HCT116 (cell line): ENCODE measurements around the gene TFF1. TPM values are rescaled to one million over a fixed set of nuclear protein-coding genes. Genes with fewer than 3 reads are reported as not detected.

ENCODE experiments used
- ATAC-seq: fragments of 200-7000 bp; cut with Tn5 transposase; 2 replicates; pipeline ENCODE4 v1.9.1; 2020; ENCODE audit warnings: mild to moderate bottlenecking, moderate library complexity
- BruUV-seq: library from RNA; stranded (reverse); fragments of 400-500 nt; replicated peaks from 2 replicates; lab custom pipeline; 2021; lab: Mats Ljungman, UMichigan
- CTCF ChIA-PET: fragments of 300-600 bp; sonication (Branson Sonifier 250); formaldehyde crosslinking; loops from one replicate; lab custom pipeline; 2021; ENCODE audit warnings: antibody characterized with exemption; lab: Charles Lee
- POLR2A ChIA-PET: fragments of 300-600, 350-600 bp; sonication (Branson Sonifier 250); formaldehyde crosslinking; loops from one replicate; lab custom pipeline; 2021; ENCODE audit warnings: antibody characterized with exemption; lab: Charles Lee
- RAD21 ChIA-PET, 2 experiments: fragments of 300-600 bp; sonication (Branson Sonifier 250); formaldehyde crosslinking; loops; one replicate each; lab custom pipeline; 2023; ENCODE audit warnings: low total read pairs in 2 of 2; ENCODE audit not compliant: uncharacterized antibody in 2 of 2, unreplicated experiment in 2 of 2, low non-redundant PET in 1 of 2; lab: Charles Lee
- DNase-seq: peaks from one replicate; pipeline ENCODE4 v3.0.0-alpha.2; 2010; ENCODE audit warnings: low read depth, low spot score
- H2AFZ ChIP-seq: fragments of 200-600 bp; shearing (Covaris generic), sonication (generic); 2 replicates; pipeline ENCODE4 v1.6.1; 2017; ENCODE audit warnings: low read depth, mixed run types, mixed read lengths, antibody characterized with exemption, low read length; ENCODE audit not compliant: poor library complexity, severe bottlenecking
- H3K27ac ChIP-seq: 2 replicates; pipeline ENCODE4 v1.5.1; 2012; ENCODE audit warnings: low read depth, low read length
- H3K27me3 ChIP-seq: fragments of 200-600 bp; sonication (generic); 2 replicates; pipeline ENCODE4 v1.6.1; 2016; ENCODE audit warnings: mixed run types, low read length, mixed read lengths; ENCODE audit not compliant: insufficient read depth
- H3K36me3 ChIP-seq, 2 experiments: fragments of 200-500 bp in 1 of 2; fragments of 200-600 bp in 1 of 2; sonication (Bioruptor generic) in 1 of 2; sonication (generic) in 1 of 2; 2 replicates each; pipeline versions ENCODE4 v1.5.1 to v1.6.1; 2014 to 2016; ENCODE audit warnings: low read length in 2 of 2, inconsistent platforms in 1 of 2, mixed read lengths in 1 of 2, mixed run types in 1 of 2; ENCODE audit not compliant: insufficient read depth in 2 of 2, control insufficient read depth in 1 of 2
- H3K4me1 ChIP-seq, 2 experiments: fragments of 200-600 bp in 1 of 2; sonication (generic) in 1 of 2; 2 replicates each; pipeline versions ENCODE4 v1.5.1 to v1.6.1; 2012 to 2017; ENCODE audit warnings: low read length in 2 of 2, inconsistent platforms in 1 of 2, mild to moderate bottlenecking in 1 of 2, mixed read lengths in 1 of 2, mixed run types in 1 of 2, moderate library complexity in 1 of 2; ENCODE audit not compliant: insufficient read depth in 2 of 2, control insufficient read depth in 1 of 2
- H3K4me2 ChIP-seq: fragments of 200-600 bp; sonication (generic); 2 replicates; pipeline ENCODE4 v1.6.1; 2017; ENCODE audit warnings: mixed run types, low read length, mixed read lengths
- H3K4me3 ChIP-seq, 2 experiments: fragments of 200-600 bp in 1 of 2; sonication (generic) in 1 of 2; replicated peaks in 1 of 2; 2 replicates each; pipeline ENCODE4 v1.5.1; 2011 to 2016; ENCODE audit warnings: low read length in 2 of 2, control low read depth in 1 of 2, low read depth in 1 of 2, mild to moderate bottlenecking in 1 of 2, mixed read lengths in 1 of 2, mixed run types in 1 of 2
- H3K79me2 ChIP-seq: fragments of 200-600 bp; sonication (generic); 2 replicates; pipeline ENCODE4 v1.6.1; 2017; ENCODE audit warnings: mild to moderate bottlenecking, mixed run types, low read length, moderate library complexity, mixed read lengths; ENCODE audit not compliant: insufficient read depth
- H3K9ac ChIP-seq: fragments of 200-600 bp; sonication (generic); 2 replicates; pipeline ENCODE4 v1.6.1; 2016; ENCODE audit warnings: low read length, mixed read lengths
- H3K9me2 ChIP-seq: fragments of 200-600 bp; sonication (generic), shearing (Covaris generic); 2 replicates; pipeline ENCODE4 v1.6.1; 2017; ENCODE audit warnings: mixed run types, mild to moderate bottlenecking, moderate library complexity; ENCODE audit not compliant: insufficient read depth
- H3K9me3 ChIP-seq, 2 experiments: fragments of 200-500 bp in 1 of 2; fragments of 200-600 bp in 1 of 2; sonication (Bioruptor generic) in 1 of 2; sonication (generic) in 1 of 2; 2 replicates each; pipeline ENCODE4 v1.6.1; 2014 to 2017; ENCODE audit warnings: low read length in 2 of 2, mixed read lengths in 2 of 2, inconsistent platforms in 1 of 2, low read depth in 1 of 2, mild to moderate bottlenecking in 1 of 2, mixed run types in 1 of 2, moderate library complexity in 1 of 2; ENCODE audit not compliant: control insufficient read depth in 1 of 2, insufficient read depth in 1 of 2
- H4K20me1 ChIP-seq: fragments of 200-600 bp; sonication (generic), shearing (Covaris generic); 2 replicates; pipeline ENCODE4 v1.6.1; 2017; ENCODE audit warnings: mixed run types, mild to moderate bottlenecking, moderate library complexity; ENCODE audit not compliant: insufficient read depth
- CBX3 ChIP-seq: IDR thresholded peaks from 2 replicates; pipeline ENCODE4 v1.6.1; 2012; ENCODE audit warnings: low read depth
- EGR1 ChIP-seq: IDR thresholded peaks from 2 replicates; pipeline ENCODE4 v1.6.1; 2012; ENCODE audit warnings: low read depth
- EZH2 ChIP-seq: fragments of 200-600 bp; sonication (generic); IDR thresholded peaks from 2 replicates; pipeline ENCODE4 v1.6.1; 2017; ENCODE audit warnings: antibody characterized with exemption, mixed run types
- SRF ChIP-seq: IDR thresholded peaks from 2 replicates; pipeline ENCODE4 v1.6.1; 2012; ENCODE audit warnings: low read depth
- YY1 ChIP-seq: IDR thresholded peaks from 2 replicates; pipeline ENCODE4 v1.6.1; 2011; ENCODE audit warnings: low read length, low read depth, moderate library complexity, mild to moderate bottlenecking; ENCODE audit not compliant: insufficient replicate concordance; ENCODE audit errors: extremely low read depth
- ZFX ChIP-seq: fragments of 450-650 bp; IDR thresholded peaks from 2 replicates; pipeline ENCODE4 v1.6.1; 2017
- intact Hi-C: fragments of 100-400 bp; cut with micrococcal nuclease; formaldehyde crosslinking; loops from 2 replicates; pipeline ENCODE4 v1.10.0; 2022
- total RNA-seq: library from RNA; stranded (reverse); gene quantifications from one replicate; pipeline ENCODE4 v1.2.1, GENCODE V29; 2021; ENCODE audit not compliant: unreplicated experiment
- TF ChIP-seq, protein P1 (sequence below), 3 experiments: fragments of 200-600 bp in 1 of 3; sonication (generic) in 1 of 3; IDR thresholded peaks in 2 of 3; conservative IDR thresholded peaks in 1 of 3; 2 replicates each; pipeline ENCODE4 v1.5.1; 2012 to 2017; ENCODE audit warnings: low read depth in 2 of 3, low read length in 2 of 3, antibody characterized with exemption in 1 of 3, borderline replicate concordance in 1 of 3, control low read depth in 1 of 3, mild to moderate bottlenecking in 1 of 3, mixed read lengths in 1 of 3, mixed run types in 1 of 3, moderate library complexity in 1 of 3; ENCODE audit not compliant: insufficient read depth in 1 of 3
- TF ChIP-seq, protein P2 (sequence below): IDR thresholded peaks from 2 replicates; pipeline ENCODE4 v1.6.1; 2012

Gene TFF1
- total RNA-seq, 1 experiment from 2014 or later, result 0.61 TPM

DNA sequence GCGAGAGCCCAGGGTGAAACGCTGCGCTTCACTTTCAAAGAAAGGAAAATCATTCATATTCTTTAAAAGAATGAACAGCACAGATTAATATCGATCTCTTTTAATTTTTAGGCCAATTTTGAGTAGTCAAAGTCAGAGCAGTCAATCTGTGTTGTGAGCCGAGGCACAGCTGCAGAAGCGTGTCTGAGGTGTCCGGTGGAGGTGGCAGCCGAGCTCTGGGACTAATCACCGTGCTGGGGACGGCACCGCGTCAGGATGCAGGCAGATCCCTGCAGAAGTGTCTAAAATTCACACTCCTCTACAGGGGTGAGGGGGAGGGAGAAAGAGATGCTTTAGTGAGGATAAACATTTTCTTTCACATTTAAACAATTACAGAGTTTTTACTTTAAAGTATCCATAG is 4.1 kb downstream of the TFF1 start (continued):
- no peak for TF ChIP-seq ZFX
- TF ChIP-seq, protein P1, sequence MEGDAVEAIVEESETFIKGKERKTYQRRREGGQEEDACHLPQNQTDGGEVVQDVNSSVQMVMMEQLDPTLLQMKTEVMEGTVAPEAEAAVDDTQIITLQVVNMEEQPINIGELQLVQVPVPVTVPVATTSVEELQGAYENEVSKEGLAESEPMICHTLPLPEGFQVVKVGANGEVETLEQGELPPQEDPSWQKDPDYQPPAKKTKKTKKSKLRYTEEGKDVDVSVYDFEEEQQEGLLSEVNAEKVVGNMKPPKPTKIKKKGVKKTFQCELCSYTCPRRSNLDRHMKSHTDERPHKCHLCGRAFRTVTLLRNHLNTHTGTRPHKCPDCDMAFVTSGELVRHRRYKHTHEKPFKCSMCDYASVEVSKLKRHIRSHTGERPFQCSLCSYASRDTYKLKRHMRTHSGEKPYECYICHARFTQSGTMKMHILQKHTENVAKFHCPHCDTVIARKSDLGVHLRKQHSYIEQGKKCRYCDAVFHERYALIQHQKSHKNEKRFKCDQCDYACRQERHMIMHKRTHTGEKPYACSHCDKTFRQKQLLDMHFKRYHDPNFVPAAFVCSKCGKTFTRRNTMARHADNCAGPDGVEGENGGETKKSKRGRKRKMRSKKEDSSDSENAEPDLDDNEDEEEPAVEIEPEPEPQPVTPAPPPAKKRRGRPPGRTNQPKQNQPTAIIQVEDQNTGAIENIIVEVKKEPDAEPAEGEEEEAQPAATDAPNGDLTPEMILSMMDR (IDR thresholded peaks at IDR 0.05 in 2 of 3, conservative IDR thresholded peaks at IDR 0.05 in 1 of 3; ENCODE audit: borderline replicate concordance in 1 of 3, insufficient read depth in 1 of 3, low read depth in 2 of 3, low read length in 2 of 3), result no peak
- TF ChIP-seq EZH2, result no peak

DNA sequence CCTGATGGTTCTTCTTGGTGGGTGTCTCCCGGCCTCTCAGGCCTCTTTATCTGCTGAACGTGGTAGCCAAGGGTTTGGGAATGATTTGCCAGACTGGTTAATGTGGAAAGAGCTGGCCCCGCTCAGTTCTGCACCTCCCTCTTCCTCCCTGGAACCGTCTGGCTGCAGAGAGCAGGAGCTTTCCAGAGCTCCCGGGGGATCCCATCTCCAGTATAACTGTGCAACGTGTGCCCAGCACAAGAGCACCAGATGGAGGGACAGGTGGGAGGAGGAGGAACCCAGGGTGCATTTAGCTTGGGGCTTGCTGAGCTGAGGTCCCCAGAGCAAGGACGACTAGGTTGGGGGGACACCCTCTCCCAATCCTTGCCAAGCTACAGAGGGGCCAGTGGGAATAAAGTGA is 5.0 kb downstream of the TFF1 start:
- H2AFZ ChIP-seq, result no peak overlapping the region
- H3K36me3 ChIP-seq, result no peaks in the 10 kb centered on the region
- no TSS peak for BruUV-seq
- H3K4me1 ChIP-seq, result no peaks in the 10 kb centered on the region
- no peak overlapping the region for H3K9ac ChIP-seq
- TF ChIP-seq, protein P1 (IDR thresholded peaks at IDR 0.05 in 2 of 3, conservative IDR thresholded peaks at IDR 0.05 in 1 of 3; ENCODE audit: borderline replicate concordance in 1 of 3, insufficient read depth in 1 of 3, low read depth in 2 of 3, low read length in 2 of 3), result no peak
- no peak for TF ChIP-seq YY1
- TF ChIP-seq, protein P2, sequence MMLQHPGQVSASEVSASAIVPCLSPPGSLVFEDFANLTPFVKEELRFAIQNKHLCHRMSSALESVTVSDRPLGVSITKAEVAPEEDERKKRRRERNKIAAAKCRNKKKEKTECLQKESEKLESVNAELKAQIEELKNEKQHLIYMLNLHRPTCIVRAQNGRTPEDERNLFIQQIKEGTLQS, result no peak
- TF ChIP-seq EGR1, result no peak
- TF ChIP-seq SRF, result no peak
- TF ChIP-seq CBX3, result no peak
- POLR2A ChIA-PET, result no interaction called here
- intact Hi-C loops, result no loop called here
- CTCF ChIA-PET, result interaction anchor here (0.5 to 1.6 kb wide), 8 partner anchors 8 to 561 kb away, joined by 3 to 7 read pairs (median 4); no protein-coding TSS in a partner anchor
- H3K4me2 ChIP-seq, result no peak overlapping the region
- no peak for ATAC-seq
- no peaks in the 10 kb centered on the region for H3K9me3 ChIP-seq
- no peaks in the 10 kb centered on the region for H3K9me2 ChIP-seq
- H3K79me2 ChIP-seq, result no peaks in the 10 kb centered on the region
- no peaks in the 10 kb centered on the region for H4K20me1 ChIP-seq
- RAD21 ChIA-PET, result no interaction called here
- H3K27ac ChIP-seq, result no peak overlapping the region
- no peak for DNase-seq
- no peaks in the 10 kb centered on the region for H3K27me3 ChIP-seq
- no peak overlapping the region for H3K4me3 ChIP-seq
